ENCODE results near the gene INPP5A.

- TF ChIP-seq CTCF (IDR thresholded peaks at IDR 0.05): no peak
- no peak for TF ChIP-seq POLR2A (IDR thresholded peaks at IDR 0.05)
- no peak for TF ChIP-seq EP300 (IDR thresholded peaks at IDR 0.05; ENCODE audit: low read depth)
- TF ChIP-seq POLR2AphosphoS5 (IDR thresholded peaks at IDR 0.05): no peak
These were observed 21.2 kb downstream of the INPP5A start for GRCh38 chr10:132558516-132559413.

All from transverse colon (tissue), 4 donors.